T-cell (primary cell): Measurements from ENCODE around the gene MROH2A. TPM values are rescaled to one million over a fixed set of nuclear protein-coding genes. Genes with fewer than 3 reads are reported as not detected.

Source experiments
- ATAC-seq, 4 experiments: fragments of 200-7000 bp in 3 of 4; fragments of 150-1000 bp in 1 of 4; cut with Tn5 transposase; replicated peaks in 1 of 4; 1 replicate in 3 of 4; 2 replicates in 1 of 4; pipeline ENCODE4 v1.10.0; 2021; ENCODE audit warnings: moderate library complexity in 3 of 4, mild to moderate bottlenecking in 2 of 4, moderate number of reproducible peaks in 1 of 4
- CTCF ChIA-PET, 2 donors: fragments of 300-600 bp; sonication (Branson Sonifier 250); formaldehyde crosslinking; loops; one replicate each; lab custom pipeline; 2022; ENCODE audit warnings: antibody characterized with exemption in 2 of 2; lab: Charles Lee
- POLR2A ChIA-PET, 2 donors: fragments of 300-600 bp; sonication (Branson Sonifier 250); formaldehyde crosslinking; loops; one replicate each; lab custom pipeline; 2022; ENCODE audit warnings: antibody characterized with exemption in 2 of 2; lab: Charles Lee
- DNase-seq, 35 experiments: peaks; one replicate each; pipeline versions ENCODE4 v3.0.0 to v3.0.0-alpha.2; 2013 to 2023
- H3K27ac ChIP-seq: one replicate; pipeline ENCODE4 v1.5.1; 2013; ENCODE audit warnings: low read length
- H3K27me3 ChIP-seq, 2 experiments: replicated peaks in 1 of 2; 1 replicate in 1 of 2; 2 replicates in 1 of 2; pipeline versions ENCODE4 v1.6.1 to v1.7.0; 2013; ENCODE audit warnings: low read length in 1 of 2, mixed read lengths in 1 of 2; ENCODE audit not compliant: control insufficient read depth in 2 of 2, insufficient read depth in 2 of 2; ENCODE audit errors: extremely low read depth in 1 of 2
- H3K36me3 ChIP-seq, 2 donors: 1 replicate in 1 of 2; 2 replicates in 1 of 2; pipeline versions ENCODE4 v1.6.1 to v1.7.0; 2013; ENCODE audit warnings: low read length in 1 of 2; ENCODE audit not compliant: control insufficient read depth in 2 of 2, insufficient read depth in 1 of 2; ENCODE audit errors: extremely low read depth in 1 of 2
- H3K4me1 ChIP-seq, 2 experiments: 1 replicate in 1 of 2; 2 replicates in 1 of 2; pipeline versions ENCODE4 v1.6.1 to v1.7.0; 2013; ENCODE audit warnings: low read length in 2 of 2, mixed read lengths in 1 of 2; ENCODE audit not compliant: insufficient read depth in 2 of 2, control insufficient read depth in 1 of 2; ENCODE audit errors: extremely low read depth in 1 of 2
- H3K4me3 ChIP-seq, 2 donors: 1 replicate in 1 of 2; 2 replicates in 1 of 2; pipeline versions ENCODE4 v1.5.1 to v1.7.0; 2013; ENCODE audit warnings: mild to moderate bottlenecking in 2 of 2, low read length in 1 of 2, moderate library complexity in 1 of 2; ENCODE audit not compliant: control insufficient read depth in 1 of 2; ENCODE audit errors: extremely low read depth in 1 of 2
- H3K9me3 ChIP-seq: 2 replicates; pipeline ENCODE4 v1.7.0; 2013
- H3K27ac Mint-ChIP-seq, 2 donors: one replicate each; pipeline ENCODE4 v1.8.0; 2020 to 2021; ENCODE audit warnings: mild to moderate bottlenecking in 2 of 2, mixed read lengths in 2 of 2
- H3K27me3 Mint-ChIP-seq, 2 donors: one replicate each; pipeline ENCODE4 v1.8.0; 2021 to 2022; ENCODE audit warnings: mixed read lengths in 2 of 2
- H3K36me3 Mint-ChIP-seq: one replicate; pipeline ENCODE4 v1.8.0; 2021; ENCODE audit warnings: mixed read lengths
- H3K4me1 Mint-ChIP-seq, 3 donors: one replicate each; pipeline ENCODE4 v1.8.0; 2020 to 2022; ENCODE audit warnings: mixed read lengths in 3 of 3, mild to moderate bottlenecking in 1 of 3
- H3K4me3 Mint-ChIP-seq, 3 donors: one replicate each; pipeline ENCODE4 v1.8.0; 2020 to 2022; ENCODE audit warnings: mild to moderate bottlenecking in 3 of 3, mixed read lengths in 3 of 3, moderate library complexity in 3 of 3
- H3K9me3 Mint-ChIP-seq, 3 donors: one replicate each; pipeline ENCODE4 v1.8.0; 2020 to 2022; ENCODE audit warnings: mixed read lengths in 3 of 3
- WGBS: methylation state at CpG from one replicate; pipeline ENCODE4 v1.1.5; 2013; ENCODE audit warnings: missing lambda C conversion rate; ENCODE audit not compliant: insufficient coverage; 5-methylcytosine and 5-hydroxymethylcytosine counted together
- total RNA-seq, 35 experiments: library from RNA in 6 of 35; stranded (reverse) in 6 of 35; fragments of 120-200 nt in 1 of 35; gene quantifications; one replicate each; pipeline versions ENCODE4 v1.2.1 to v1.2.4 and lab custom pipeline; 2013 to 2026

The MROH2A gene
- total RNA-seq, 5 donors from 2014 or later (not counting 1 experiment from before 2014, with no cell fraction given), result not detected

DNA sequence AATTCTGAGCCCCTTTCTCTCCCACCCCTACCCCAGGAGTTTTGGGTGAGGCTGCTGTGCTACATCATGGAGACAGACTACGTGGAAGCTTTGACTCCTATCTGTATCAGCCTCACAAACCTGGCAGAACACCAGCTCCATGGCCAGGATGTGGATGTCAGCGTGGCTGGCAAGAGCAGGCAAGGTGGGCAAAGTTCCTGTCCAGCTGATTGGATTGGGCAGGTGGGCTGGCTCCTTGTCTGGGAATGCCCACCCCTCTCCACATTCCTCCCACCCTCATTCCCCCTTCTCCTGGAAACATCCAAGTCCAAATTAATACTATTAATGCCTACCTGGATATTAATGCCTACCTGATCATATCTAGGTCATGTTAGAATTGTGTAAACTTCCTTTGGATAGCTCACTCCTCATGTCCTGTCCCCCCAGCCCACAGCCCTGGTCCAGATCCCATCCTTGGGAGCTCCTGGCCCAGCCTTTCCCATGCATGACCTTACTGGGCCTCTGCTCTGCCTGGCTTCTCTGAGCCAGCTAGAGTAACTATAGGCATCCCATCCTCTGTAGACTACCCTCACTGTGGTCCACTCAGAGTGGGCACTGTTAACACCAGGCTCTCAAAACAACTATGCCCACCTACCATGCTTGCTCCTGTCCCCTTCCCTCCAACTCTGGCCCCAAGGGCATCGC lies 24.1 kb downstream of the MROH2A start:
- peak in 1 of 35 experiments; percentile 9 for DNase-seq
- no CpG with 5 or more reads among the region's 3 CpGs for WGBS
- Mint-ChIP-seq H3K4me3 (no peak overlapping the region), H3K27ac (no peak overlapping the region), H3K9me3 (peaks cover 0 to 5% (median 0%) of the 10 kb centered on the region in 3 donors), H3K27me3 (peaks cover 9 to 22% of the 10 kb centered on the region in 2 donors), H3K36me3 (no peaks in the 10 kb centered on the region), H3K4me1 (no peaks in the 10 kb centered on the region)
- no peaks in the 10 kb centered on the region for H3K4me1 ChIP-seq
- no peaks in the 10 kb centered on the region for H3K9me3 ChIP-seq
- H3K4me3 ChIP-seq, result no peak overlapping the region
- H3K36me3 ChIP-seq, result no peaks in the 10 kb centered on the region
- no peak for ATAC-seq
- H3K27ac ChIP-seq, result no peak overlapping the region
- CTCF ChIA-PET, result no interaction called here
- H3K27me3 ChIP-seq, result peaks cover 0 to 36% of the 10 kb centered on the region in 2 experiments
- POLR2A ChIA-PET, result no interaction called here

DNA sequence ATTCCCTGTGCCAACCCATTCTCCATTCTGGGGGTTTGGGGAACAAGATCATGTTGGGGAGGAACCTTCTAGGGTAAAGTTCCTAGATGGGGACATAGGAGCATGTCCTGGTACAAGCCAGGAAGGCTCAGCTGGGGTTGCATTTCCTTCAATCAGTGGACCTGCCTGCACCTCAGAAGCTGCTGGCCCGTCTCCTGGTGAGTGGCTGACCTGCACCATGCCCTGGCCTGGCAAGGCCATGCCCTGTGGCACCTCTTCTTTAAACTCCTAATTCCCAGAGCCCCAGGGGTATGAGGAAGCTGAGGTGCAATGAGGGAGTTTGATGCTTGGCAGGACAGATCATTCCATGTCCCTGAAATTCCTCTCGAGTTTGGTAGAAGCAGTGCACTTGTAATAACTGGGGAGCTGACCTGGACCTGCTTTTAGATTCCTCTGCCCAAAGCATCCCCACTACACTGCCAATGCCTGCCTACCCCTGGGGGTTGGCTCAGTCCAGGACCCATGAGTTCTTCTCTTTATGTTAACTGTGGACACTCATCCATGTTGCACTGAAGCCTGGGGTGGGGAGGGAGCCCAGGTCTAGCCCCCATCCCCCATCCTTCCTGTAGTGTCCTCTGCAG lies 25.3 kb downstream of the MROH2A start:
- WGBS, result 83% methylated on average over 1 of the region's 2 CpGs

DNA sequence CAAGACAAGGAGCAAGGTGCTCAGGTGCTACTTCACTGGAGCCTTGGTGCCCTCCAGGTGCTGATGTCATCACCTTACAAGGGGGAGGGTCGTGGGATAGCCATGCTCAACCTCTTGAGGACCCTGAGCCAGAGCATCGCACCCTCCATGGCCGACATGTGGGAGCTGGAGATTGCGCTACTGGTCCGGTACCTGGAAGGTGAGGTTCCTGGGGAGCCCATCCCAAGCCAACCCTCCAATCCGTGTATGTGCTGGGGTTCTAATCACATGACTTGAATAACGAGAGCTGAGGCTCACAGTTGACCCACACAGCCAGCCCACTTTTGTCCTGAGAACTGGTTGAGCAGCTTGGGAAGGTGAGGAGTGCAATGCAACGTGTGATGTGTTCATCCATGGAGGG lies 25.9 kb downstream of the MROH2A start:
- no peaks in the 10 kb centered on the region for H3K9me3 ChIP-seq
- Mint-ChIP-seq H3K9me3 (peaks cover 0 to 5% (median 0%) of the 10 kb centered on the region in 3 donors), H3K4me1 (no peaks in the 10 kb centered on the region), H3K27me3 (peaks cover 9 to 24% of the 10 kb centered on the region in 2 donors), H3K27ac (no peak overlapping the region), H3K36me3 (no peaks in the 10 kb centered on the region), H3K4me3 (no peak overlapping the region)
- ATAC-seq, result no peak
- ChIA-PET POLR2A (no interaction called here), CTCF (no interaction called here)
- DNase-seq, result peak in 1 of 35 experiments; percentile 0
- H3K4me1 ChIP-seq, result no peaks in the 10 kb centered on the region
- no peaks in the 10 kb centered on the region for H3K36me3 ChIP-seq
- no peak overlapping the region for H3K27ac ChIP-seq
- WGBS, result 61% methylated on average over 8 of the region's 8 CpGs
- H3K4me3 ChIP-seq, result no peak overlapping the region
- H3K27me3 ChIP-seq, result peaks cover 0 to 48% of the 10 kb centered on the region in 2 experiments

More for the DNA sequence above, 25.3 kb downstream of the MROH2A start:
- H3K4me1 Mint-ChIP-seq, result no peaks in the 10 kb centered on the region
- H3K27ac Mint-ChIP-seq, result no peak overlapping the region
- ChIA-PET POLR2A (no interaction called here), CTCF (no interaction called here)
- Histone ChIP-seq H3K9me3 (no peaks in the 10 kb centered on the region), H3K36me3 (no peaks in the 10 kb centered on the region), H3K27me3 (peaks cover 0 to 47% of the 10 kb centered on the region in 2 experiments), H3K4me3 (no peak overlapping the region), H3K27ac (no peak overlapping the region), H3K4me1 (no peaks in the 10 kb centered on the region)
- no peaks in the 10 kb centered on the region for H3K36me3 Mint-ChIP-seq
- no peak for DNase-seq
- ATAC-seq, result no peak
- H3K4me3 Mint-ChIP-seq, result no peak overlapping the region
- peaks cover 0 to 5% (median 0%) of the 10 kb centered on the region in 3 donors for H3K9me3 Mint-ChIP-seq
- H3K27me3 Mint-ChIP-seq, result peaks cover 9 to 20% of the 10 kb centered on the region in 2 donors

DNA sequence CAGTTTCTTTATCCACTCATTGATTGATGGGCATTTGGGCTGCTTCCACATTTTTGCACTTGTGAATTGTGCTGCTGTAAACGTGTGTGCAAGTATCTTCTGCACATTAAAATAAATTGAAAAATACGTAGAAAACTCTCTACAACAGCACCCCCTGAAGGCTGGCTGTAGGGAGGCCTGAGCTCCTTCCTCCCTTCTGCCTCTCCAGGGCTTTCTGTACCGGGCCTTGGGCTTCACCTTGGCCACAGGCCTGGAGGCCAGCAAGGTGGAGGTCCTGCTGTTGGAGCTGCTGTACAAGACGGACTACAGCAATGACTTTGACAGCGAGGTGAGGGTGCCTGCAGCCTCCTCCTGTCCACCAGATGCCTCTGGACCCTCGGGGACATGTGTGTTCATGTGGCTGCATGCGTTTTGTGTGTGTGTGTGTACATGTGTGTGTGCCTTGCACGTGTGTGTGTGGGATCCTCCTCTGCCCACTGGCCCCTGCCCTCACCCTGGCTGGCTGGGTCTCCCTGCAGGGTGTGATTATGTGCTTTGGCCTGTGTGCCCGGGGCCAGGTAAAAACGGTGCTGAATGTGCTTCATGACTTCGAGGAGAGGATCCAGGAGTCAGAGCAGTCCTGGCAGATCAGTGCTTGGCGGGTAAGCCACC lies 29.2 kb downstream of the MROH2A start:
- no peaks in the 10 kb centered on the region for H3K4me1 Mint-ChIP-seq
- DNase-seq, result peak in 2 of 35 experiments; percentile 4 to 16

DNA sequence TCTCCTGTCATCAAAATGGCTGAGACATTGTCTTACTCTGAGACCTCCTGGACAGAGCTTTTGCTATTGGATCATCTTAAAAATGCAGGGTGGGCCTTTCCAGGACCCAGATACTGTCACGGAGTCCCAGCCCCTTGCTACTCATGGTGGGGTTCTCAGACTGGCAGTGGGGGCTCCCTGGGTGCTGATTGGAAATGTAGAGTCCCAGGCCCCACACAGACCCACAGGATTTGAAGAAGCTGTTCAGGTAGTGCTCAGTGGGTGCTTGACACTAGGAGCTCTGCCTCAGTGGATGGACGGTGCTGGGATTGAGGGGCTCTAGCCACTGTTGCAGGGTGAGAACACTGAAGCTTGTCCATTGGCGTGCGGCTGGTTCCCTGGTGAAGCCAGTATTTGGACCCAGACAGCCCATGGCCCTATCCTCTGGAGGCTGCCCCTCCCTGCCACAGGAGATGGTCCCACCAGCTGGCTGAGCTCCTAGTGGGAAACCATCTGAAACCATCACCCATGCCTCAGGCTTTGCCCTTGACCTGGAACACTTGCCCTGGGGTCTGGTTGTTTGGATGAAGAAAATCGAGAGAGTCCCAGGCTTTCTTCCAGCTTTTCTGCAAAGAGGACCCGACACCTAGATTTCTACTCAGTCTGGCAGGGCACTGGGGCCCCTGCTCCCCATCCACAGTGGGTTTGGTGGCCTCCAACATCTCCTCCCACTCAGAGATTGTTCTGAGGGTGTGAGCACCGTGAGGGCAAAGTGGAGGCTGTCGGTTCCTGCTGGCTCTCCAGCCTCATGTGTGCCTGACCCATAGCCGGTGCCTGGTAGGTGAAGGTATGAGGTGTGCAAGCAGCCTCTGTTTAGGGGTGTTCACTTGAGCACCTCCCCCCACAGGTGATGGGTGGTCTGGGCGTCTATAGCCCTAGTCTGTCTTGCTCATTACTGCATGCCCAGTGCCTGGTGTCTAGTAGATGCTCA lies 30.1 kb downstream of the MROH2A start:
- no peak for ATAC-seq
- Mint-ChIP-seq H3K4me3 (no peak overlapping the region), H3K27me3 (peaks cover 5 to 31% of the 10 kb centered on the region in 2 donors), H3K9me3 (no peaks in the 10 kb centered on the region), H3K4me1 (no peaks in the 10 kb centered on the region), H3K27ac (no peak overlapping the region), H3K36me3 (no peaks in the 10 kb centered on the region)
- 76% methylated on average over 4 of the region's 10 CpGs for WGBS
- CTCF ChIA-PET, result no interaction called here
- POLR2A ChIA-PET, result no interaction called here
- Histone ChIP-seq H3K4me1 (no peaks in the 10 kb centered on the region), H3K36me3 (no peaks in the 10 kb centered on the region), H3K27me3 (peaks cover 0 to 51% of the 10 kb centered on the region in 2 experiments), H3K9me3 (no peaks in the 10 kb centered on the region), H3K27ac (no peak overlapping the region), H3K4me3 (no peak overlapping the region)
- DNase-seq, result peak in 2 of 35 experiments; percentile 3 to 13

More for the DNA sequence above, 29.2 kb downstream of the MROH2A start:
- H3K27ac ChIP-seq, result no peak overlapping the region
- Mint-ChIP-seq H3K27me3 (peaks cover 12 to 39% of the 10 kb centered on the region in 2 donors), H3K36me3 (no peaks in the 10 kb centered on the region), H3K9me3 (no peaks in the 10 kb centered on the region), H3K27ac (no peak overlapping the region), H3K4me3 (no peak overlapping the region)
- ChIA-PET CTCF (no interaction called here), POLR2A (no interaction called here)
- no peaks in the 10 kb centered on the region for H3K9me3 ChIP-seq
- H3K27me3 ChIP-seq, result peaks cover 0 to 56% of the 10 kb centered on the region in 2 experiments
- no peak overlapping the region for H3K4me3 ChIP-seq
- H3K4me1 ChIP-seq, result no peaks in the 10 kb centered on the region
- no peaks in the 10 kb centered on the region for H3K36me3 ChIP-seq
- 78% methylated on average over 8 of the region's 12 CpGs for WGBS
- ATAC-seq, result no peak

DNA sequence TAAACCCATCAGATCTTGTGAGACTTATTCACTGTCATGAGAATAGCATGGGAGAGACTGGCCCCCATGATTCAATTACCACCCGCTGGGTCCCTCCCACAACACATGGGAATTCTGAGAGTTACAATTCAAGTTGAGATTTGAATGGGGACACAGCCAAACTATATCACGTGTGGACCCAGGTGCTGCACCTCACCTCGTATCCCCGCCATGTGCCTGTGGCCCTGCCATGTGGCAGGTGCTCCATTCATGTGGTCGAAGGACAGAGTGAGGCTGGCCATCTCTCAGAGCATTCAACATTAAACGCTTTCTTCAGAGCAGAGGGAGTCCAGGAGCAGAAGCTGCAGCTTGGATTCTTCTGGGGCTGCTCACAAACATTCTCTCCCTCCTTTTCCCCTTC lies 32.3 kb downstream of the MROH2A start:
- ATAC-seq (no peak), DNase-seq (peak in 1 of 35 experiments; percentile 17)
- H3K9me3 ChIP-seq, result no peaks in the 10 kb centered on the region
- H3K36me3 Mint-ChIP-seq, result no peaks in the 10 kb centered on the region
- no peaks in the 10 kb centered on the region for H3K36me3 ChIP-seq
- no peaks in the 10 kb centered on the region for H3K4me1 Mint-ChIP-seq
- H3K4me1 ChIP-seq, result no peaks in the 10 kb centered on the region
- H3K4me3 ChIP-seq, result no peak overlapping the region
- WGBS, result 77% methylated on average over 5 of the region's 6 CpGs
- H3K27me3 ChIP-seq, result peaks cover 0 to 38% of the 10 kb centered on the region in 2 experiments
- no peaks in the 10 kb centered on the region for H3K9me3 Mint-ChIP-seq
- CTCF ChIA-PET, result no interaction called here
- H3K27ac Mint-ChIP-seq, result no peak overlapping the region
- no peak overlapping the region for H3K4me3 Mint-ChIP-seq
- POLR2A ChIA-PET, result no interaction called here
- H3K27me3 Mint-ChIP-seq, result peaks cover 5 to 28% of the 10 kb centered on the region in 2 donors
- no peak overlapping the region for H3K27ac ChIP-seq
